Activated CD8-positive, alpha-beta memory T cell treated with anti-CD3 and anti-CD28 coated beads for 48 hours (primary cell): Measurements from ENCODE around the gene ZNRF4.
"Not testable (repeated sequence)": the region's sequence is repeated elsewhere in the genome, so short reads cannot be mapped to it uniquely, and the experiment has no call there.

Experiments
- DNase-seq, 3 experiments: peaks; one replicate each; pipeline ENCODE4 v3.0.0-alpha.2; 2020; ENCODE audit warnings: low read depth in 2 of 3, low spot score in 2 of 3

The ZNRF4 gene

DNA sequence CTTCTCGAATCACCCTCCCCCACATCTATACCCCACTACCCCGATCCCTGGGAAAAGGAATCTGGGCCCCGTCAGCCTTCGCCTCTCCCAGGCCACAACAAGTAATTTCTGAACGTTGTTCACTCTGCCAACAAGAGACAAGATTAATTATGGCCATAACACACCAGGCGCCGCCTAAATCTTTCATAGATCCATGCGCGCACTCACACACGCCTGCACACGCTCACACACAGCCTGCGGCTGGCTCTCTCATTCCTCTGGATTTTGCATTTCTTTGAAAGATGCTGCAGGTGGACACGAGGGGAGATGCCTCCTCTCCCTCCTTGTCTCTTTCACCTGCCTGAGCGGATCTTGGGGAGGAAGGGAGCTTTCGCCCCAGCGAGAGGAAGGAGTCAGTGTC lies 17.1 kb downstream of the ZNRF4 start:
- no peak for DNase-seq

GRCh38 chr19:5473646-5474045 lies 18.4 kb downstream of the ZNRF4 start:
- DNase-seq, result no peak

DNA sequence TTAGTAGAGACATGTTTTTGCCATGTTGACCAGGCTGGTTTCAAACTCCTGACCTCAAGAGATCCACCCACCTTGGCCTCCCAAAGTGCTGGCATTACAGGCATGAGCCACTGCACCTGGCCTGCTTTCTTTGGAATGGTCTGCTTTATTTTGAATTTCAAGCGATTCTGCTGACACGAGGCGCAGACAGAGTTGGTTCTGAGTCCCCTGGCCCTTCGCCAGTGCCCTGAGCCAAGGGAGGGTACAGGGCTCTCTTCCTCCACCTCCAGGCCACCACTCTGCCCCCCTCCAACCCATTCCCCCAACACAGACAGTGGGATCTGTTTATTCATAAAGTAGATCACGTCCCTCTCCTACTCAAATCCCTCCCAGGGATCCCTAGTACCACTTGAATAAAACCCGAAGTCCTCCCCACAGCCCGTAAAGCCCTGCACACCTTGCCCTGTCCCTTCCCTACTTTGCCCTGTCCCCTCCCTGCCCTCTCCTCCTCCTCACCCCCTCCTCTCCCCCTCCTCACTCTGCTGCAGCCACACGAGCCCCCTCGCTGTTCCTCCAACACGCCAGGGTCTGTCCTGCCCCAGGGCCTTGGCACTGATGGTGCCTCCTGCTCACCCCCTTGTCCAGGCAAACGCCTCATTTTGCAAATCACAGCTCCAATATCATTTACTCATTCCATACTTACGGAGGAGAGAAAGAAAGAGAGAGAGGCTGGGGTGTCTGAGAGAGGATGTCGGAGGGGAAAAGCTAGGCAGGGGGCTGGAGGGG lies 22.4 kb downstream of the ZNRF4 start:
- DNase-seq, result no peak

GRCh38 chr19:5478241-5478924 lies 23.2 kb downstream of the ZNRF4 start:
- DNase-seq, result no peak

GRCh38 chr19:5478925-5479588 lies 23.8 kb downstream of the ZNRF4 start:
- DNase-seq, result no peak

- no peak for DNase-seq
These were observed 24.7 kb downstream of the ZNRF4 start for GRCh38 chr19:5479958-5480357.

DNA sequence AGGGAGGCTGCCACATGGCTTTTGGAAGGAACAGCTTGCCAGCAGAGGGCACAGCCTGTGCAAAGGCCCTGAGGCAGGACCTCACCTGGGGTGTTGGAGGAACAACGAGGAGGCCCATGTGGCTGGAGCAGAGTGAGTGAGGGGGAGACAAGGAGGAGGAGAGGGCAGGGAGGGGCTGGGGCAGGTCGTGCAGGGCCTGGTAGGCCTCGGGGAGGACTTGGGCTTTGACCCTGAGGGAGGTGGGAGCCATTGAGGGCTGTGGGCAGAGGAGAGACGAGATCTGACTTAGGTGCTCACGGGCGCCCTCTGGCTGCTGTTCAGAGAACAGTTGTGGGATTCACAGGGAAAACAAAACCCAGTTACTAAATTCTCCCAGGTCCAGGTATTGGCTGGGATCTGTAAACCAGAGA lies 25.2 kb downstream of the ZNRF4 start:
- peak; percentile 2 to 10 (median 7) for DNase-seq

DNA sequence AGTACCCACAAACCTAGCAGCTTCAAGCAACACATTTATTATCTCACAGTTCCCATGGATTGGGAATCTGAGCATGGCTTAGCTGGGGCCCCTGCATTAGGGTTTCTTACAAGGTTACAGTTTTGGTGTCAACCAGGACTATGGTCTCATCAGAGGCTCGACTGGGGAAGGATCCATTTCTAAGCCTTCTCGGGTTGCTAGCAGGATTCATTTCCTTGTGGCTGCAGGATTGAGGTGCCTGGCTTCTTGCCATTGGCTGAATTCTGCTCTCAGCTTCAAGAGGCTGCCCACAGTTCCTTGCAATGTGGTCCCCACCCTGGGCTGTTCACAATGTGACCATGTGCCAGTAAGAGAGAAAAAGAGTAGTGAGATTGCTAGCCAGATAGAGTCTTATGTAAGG lies 26.7 kb downstream of the ZNRF4 start:
- DNase-seq, result no peak

DNA sequence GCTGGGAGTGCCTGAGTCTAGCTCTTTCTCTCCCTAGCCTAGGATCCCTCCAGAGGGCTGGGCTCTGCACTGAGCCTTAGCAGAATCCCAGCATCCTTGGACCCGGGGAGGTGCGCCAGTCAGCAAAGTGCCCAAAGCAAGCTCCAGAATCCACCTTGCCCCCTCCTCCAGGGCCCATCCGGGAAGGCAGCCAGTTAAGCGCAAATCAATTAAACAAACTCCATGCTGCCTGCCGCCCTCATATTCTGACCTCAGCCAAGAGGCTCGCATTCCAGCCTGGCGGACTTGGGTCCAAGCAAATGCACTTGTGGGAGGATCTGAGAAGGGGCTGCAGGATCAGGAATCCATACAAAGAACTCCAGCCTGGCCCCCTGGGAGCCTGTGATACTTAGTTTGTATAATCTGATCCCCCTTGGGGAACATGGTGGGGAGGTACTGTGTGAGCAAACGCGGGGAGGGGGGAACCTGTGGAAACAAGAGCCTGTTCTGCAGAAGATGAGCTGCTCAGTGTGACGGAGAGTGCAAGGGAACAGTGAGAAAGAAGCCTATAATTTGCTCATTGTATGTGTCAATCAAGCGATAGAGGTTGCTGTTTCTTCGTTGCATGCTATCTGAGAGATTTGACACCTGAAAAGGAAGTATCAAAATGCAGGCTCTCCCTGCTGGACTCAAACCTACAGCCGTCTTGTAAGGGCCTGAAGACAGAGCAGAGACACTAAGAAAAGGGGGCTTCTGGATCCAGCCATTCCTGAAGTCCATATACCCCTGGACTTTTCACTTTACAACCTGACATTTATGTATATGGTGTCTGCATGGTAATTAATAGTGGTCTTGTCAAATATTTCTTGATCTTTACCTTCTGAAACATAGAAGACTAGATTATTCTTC lies 29.4 kb downstream of the ZNRF4 start:
- DNase-seq, result no peak

DNA sequence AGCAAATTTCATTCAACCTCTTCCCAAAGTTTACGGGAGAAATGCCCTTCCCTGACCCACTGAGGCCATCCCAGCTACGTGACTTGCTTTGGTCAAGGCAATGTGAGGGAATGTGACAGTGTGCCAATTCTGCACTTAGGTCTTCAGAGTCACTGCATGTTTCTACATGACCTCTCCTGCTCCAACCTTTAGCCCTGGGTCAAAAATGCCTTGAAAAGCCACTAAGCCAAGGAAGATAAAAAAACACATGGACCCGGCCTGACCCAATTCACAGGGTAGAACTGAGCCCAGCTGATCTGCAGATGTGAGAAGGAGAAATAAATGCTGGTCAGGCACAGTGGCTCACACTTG lies 30.0 kb downstream of the ZNRF4 start:
- no peak for DNase-seq

- not testable (repeated sequence) for DNase-seq
These were observed 30.4 kb downstream of the ZNRF4 start for GRCh38 chr19:5485658-5486057.

DNA sequence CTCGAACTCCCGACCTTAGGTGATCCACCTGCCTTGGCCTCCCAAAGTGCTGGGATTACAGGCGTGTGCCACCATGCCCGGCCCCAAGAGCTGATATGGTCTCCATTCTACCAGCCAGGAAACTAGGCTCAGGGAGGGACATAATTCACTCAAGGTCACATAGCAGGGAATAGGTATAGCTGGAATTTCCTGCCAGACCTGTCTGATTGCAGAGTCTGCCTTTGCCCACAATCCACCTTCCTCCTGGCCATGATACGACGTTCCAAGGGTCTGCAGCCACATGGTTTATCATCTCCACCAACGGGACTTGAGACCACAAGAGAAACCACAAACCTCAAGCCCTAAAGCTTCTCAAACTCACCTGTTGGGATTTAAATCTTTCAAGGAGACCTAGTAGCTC lies 32.0 kb downstream of the ZNRF4 start:
- DNase-seq, result no peak

DNA sequence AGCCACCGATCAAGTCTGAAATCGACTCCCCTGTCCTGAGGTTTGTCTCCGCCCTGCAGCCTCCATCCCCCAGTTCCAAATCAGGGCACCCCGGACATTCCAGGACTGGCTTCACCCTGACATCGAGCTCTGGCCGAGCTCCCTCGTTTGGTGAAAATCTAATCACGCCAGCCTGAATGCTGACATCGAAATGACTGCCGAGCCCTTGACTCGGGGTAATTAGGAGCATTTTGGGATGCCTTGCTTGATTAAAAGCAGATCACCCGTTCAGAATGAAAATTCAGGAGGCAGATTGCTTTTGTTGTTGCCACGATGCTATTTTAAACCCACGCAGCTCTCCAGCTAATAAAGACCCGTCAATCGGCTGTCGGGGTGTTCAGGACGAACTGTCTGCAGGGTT lies 34.3 kb downstream of the ZNRF4 start:
- DNase-seq, result no peak

- DNase-seq, result no peak
These were observed 36.3 kb downstream of the ZNRF4 start for GRCh38 chr19:5491565-5491964.

DNA sequence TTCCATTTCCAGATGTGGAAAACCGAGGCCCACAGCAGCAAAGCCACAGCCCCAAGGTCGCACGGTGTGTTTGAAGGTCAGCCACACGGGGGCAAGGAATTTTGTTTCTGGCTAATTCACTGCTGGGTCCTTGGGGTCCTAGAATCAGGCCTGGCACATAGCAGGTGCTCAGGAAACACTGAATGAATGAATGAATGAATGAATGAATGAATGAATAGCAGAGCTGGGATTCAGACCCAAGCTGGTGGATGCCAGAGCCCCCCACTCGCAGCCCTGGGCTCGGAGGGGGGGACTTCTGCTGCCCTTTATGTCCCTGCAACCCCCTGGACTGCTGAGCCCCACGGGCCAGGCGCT lies 37.0 kb downstream of the ZNRF4 start:
- no peak for DNase-seq

DNA sequence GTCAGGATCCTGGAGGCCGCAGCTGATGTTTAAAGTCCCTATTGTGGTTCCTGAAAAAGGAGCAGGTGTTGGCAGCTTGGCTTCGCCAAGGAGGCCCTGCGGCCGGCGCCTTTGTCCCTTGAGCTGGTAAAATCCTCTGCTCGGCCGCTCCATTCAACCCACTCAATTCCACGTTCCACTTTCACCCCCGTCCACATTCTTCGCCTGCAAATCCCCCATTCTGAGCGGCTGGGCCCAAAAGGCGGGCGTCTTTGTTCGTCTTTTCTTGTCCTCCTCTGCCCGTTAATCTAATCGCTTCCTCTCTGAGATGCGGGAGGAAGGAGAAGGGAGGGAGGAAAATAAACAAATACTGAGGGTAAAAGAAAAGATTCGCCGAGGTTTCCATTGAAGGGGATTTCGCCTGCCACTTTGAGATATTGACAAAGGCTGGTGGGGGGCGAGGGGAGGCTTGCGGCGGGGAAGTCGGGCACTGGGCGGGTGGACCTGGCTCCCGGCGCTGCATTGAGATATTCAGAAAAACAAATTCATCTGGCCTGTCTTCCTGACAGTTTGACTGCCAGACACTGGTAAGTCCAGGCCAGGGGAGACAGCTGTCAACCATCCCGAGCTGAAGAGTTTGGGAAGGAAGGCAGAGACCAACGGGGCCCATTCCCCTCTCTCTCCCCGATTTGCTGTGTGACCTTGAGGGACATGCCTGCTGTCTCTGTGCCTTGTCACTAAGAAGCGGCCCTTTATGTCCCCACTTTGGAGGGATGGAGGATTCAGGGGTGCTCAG lies 37.6 kb downstream of the ZNRF4 start:
- DNase-seq, result no peak

GRCh38 chr19:5494773-5495172 lies 39.6 kb downstream of the ZNRF4 start:
- no peak for DNase-seq

- DNase-seq, result no peak
These were observed 40.6 kb downstream of the ZNRF4 start for GRCh38 chr19:5495792-5496191.

GRCh38 chr19:5497297-5497696 lies 42.1 kb downstream of the ZNRF4 start:
- DNase-seq, result no peak

GRCh38 chr19:5498830-5499550 lies 43.8 kb downstream of the ZNRF4 start:
- DNase-seq, result no peak
